T-helper 9 cell (primary cell): ENCODE results near the gene RBM12.
A peak's percentile ranks its signal among the peaks of the same experiment; 100 is the strongest.
"Not testable (repeated sequence)": the region's sequence is repeated elsewhere in the genome, so short reads cannot be mapped to it uniquely, and the experiment has no call there.

Experiments used
- DNase-seq: peaks from one replicate; pipeline ENCODE4 v3.0.0-alpha.2; 2020
- total RNA-seq, 2 donors: gene quantifications; one replicate each; lab custom pipeline; 2026; lab: John Stamatoyannopoulos, UW

Gene RBM12, protein sequence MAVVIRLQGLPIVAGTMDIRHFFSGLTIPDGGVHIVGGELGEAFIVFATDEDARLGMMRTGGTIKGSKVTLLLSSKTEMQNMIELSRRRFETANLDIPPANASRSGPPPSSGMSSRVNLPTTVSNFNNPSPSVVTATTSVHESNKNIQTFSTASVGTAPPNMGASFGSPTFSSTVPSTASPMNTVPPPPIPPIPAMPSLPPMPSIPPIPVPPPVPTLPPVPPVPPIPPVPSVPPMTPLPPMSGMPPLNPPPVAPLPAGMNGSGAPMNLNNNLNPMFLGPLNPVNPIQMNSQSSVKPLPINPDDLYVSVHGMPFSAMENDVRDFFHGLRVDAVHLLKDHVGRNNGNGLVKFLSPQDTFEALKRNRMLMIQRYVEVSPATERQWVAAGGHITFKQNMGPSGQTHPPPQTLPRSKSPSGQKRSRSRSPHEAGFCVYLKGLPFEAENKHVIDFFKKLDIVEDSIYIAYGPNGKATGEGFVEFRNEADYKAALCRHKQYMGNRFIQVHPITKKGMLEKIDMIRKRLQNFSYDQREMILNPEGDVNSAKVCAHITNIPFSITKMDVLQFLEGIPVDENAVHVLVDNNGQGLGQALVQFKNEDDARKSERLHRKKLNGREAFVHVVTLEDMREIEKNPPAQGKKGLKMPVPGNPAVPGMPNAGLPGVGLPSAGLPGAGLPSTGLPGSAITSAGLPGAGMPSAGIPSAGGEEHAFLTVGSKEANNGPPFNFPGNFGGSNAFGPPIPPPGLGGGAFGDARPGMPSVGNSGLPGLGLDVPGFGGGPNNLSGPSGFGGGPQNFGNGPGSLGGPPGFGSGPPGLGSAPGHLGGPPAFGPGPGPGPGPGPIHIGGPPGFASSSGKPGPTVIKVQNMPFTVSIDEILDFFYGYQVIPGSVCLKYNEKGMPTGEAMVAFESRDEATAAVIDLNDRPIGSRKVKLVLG
- 76.3 to 146 reads per million in 2 donors for total RNA-seq

DNA sequence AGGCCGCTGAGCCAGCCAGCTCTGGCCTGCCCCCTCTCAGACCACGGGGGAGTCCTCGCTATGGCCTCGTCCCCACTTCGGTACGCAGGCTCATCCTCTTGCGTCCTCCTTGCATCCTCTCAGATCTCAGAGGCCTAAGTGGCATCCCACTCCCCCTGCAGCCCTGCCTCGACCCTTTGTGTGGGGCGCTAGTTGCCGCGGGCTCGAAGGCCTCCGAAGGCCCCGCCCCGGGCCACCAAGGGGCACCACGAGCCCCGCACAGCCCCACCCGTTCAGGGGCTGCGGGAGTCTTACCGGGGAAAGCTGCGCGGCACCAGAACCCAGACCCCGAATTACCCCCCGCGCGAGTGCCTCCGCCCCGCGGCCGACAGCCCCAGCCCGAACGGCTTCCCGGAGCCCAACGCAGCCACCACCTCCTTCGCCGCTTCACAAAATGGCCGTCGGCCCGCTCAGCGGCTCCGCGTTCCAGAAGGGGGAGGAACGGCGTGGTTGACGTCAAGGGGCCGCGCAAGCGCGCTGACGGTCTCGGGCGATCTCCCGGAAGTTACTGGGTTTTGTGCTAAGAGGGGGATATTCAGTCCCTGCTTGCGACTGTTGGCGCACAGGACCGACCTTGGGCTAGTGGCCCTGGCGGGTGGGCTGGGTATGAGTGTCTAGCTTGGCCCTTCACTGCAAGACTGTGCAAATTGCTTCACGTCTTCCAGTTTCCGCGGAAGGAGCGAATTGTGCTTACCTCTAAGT lies at the start of gene RBM12, which contains the start of gene CPNE1:
TSS of gene RBM12 (minus strand) at position 435 of the 741 bp plus-strand sequence. CDS start 9,578 bp downstream, outside the sequence.
TSS of gene CPNE1 (minus strand) at position 435 of the 741 bp plus-strand sequence. CDS start 31,977 bp downstream, outside the sequence.
- peak; percentile 87 for DNase-seq

- no peak for DNase-seq
Observed at GRCh38 chr20:35714127-35714526, 49.4 kb upstream of the RBM12 start.

DNA sequence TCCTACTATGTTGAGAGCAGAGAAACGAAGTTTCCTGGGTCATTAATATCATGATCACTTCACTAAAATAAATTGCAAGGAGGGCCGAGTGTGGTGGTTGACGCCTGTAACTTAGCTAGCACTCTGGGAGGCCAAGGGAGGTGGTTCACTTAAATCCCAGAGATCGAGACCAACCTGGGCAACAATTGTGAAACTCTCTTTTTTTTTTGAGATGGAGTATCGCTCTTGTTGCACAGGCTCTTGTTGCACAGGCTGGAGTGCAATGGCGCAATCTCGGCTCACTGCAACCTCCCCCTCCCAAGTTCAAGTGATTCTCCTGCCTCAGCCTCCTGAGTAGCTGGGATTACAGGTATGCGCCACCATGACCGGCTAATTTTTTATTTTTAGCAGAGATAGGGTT lies 48.4 kb upstream of the RBM12 start:
- not testable (repeated sequence) for DNase-seq

GRCh38 chr20:35711588-35712209 lies 47.0 kb upstream of the RBM12 start:
- no peak for DNase-seq

GRCh38 chr20:35710884-35711587 lies 46.3 kb upstream of the RBM12 start:
- DNase-seq = no peak

- no peak for DNase-seq
Observed at GRCh38 chr20:35710039-35710438, 45.3 kb upstream of the RBM12 start.

DNA sequence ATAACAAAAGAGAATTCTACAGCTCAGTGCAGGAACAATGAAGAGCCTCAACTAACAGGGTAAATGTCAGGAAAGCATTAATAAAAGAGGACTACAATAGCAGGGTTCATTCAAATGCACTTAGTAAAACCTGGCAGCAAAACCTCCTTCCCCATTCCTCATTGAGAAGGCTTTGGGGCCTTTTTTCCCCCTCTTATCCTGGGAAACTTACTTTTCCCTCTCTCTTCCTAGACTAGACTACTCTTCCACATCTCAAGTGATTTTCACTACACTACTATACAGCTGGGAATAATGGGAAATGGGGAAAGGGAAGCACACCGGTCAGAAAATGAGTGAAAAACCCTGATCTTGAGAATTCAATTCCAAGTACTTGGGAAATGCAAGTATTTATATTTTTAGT lies 44.6 kb upstream of the RBM12 start:
- DNase-seq = no peak

GRCh38 chr20:35708502-35708901 lies 43.8 kb upstream of the RBM12 start:
- DNase-seq = no peak

- not testable (repeated sequence) for DNase-seq
Observed at GRCh38 chr20:35706591-35707529, 42.2 kb upstream of the RBM12 start.

GRCh38 chr20:35705894-35706293 lies 41.2 kb upstream of the RBM12 start:
- not testable (repeated sequence) for DNase-seq

DNA sequence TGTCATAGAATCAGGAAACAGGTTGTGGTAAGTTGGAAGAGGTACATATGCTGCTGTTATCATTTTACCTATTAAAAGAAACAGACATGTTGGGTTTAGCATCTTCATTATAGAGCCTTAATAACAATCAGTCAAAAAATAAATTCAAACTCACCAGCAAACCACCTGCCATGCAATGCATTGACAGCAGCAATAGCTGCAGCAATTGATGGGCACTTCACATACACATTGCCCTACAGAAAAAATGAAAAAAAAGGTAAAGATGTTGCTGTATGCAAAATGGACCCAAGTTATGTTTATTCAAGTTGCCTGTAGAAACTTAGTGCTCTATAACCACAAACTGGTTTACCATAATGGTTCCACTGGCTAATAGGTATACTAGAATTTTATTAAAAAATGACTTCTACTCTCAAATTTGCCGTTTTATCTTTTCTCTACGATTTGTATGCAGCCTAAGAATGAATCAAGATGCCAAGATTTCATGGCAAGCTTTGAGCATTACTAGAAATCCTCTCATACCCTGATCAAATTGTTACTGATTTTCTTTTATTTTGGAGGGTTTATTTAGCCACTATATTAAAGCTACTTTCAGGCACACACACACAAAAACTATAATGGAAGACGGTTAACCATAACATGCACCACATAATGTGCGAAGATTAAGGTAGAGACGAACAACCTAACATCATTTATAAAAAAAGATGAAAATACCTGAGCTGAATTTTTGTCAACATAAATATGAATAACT lies 40.0 kb upstream of the RBM12 start:
- no peak for DNase-seq

DNA sequence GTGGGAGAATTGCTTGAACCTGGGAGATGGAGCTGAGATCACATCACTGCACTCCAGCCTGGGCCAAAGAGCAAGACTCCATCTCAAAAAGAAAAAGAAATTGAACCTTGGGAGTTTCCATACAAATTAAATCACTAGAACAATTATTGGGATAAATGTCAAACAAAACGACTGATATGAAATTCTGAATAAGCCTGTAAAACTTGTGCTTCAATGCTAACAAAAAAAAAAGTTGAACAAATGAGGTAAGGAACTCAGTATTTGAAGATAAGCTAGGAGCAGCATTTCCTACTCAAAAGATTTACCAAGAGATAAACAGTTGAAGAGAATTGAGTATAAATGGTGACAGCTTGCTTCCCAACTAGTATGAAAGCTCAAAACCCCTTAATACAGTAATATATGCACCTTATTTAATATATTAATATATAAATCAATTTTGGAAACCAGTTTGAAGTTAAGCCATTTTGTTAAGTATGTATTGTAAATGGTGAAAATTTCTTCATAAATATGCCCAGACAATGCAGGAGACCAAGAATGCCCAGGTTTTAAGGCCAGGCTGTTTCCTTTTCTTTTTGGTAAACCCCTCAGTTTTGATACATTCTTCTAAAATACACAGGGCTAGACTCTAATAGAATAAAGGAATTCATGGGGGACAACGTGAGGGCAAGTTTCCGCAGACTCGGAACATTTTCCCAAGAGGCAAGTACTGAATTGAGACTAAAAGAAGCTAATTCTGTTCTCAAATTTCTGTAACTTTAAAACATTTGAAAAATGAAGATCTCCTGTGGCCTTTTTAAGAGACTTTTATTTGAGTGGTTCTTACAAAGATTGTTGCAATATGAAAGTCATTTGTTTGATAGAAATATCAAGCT lies 38.4 kb upstream of the RBM12 start:
- DNase-seq = no peak

- no peak for DNase-seq
Observed at GRCh38 chr20:35702051-35702823, 37.5 kb upstream of the RBM12 start.

DNA sequence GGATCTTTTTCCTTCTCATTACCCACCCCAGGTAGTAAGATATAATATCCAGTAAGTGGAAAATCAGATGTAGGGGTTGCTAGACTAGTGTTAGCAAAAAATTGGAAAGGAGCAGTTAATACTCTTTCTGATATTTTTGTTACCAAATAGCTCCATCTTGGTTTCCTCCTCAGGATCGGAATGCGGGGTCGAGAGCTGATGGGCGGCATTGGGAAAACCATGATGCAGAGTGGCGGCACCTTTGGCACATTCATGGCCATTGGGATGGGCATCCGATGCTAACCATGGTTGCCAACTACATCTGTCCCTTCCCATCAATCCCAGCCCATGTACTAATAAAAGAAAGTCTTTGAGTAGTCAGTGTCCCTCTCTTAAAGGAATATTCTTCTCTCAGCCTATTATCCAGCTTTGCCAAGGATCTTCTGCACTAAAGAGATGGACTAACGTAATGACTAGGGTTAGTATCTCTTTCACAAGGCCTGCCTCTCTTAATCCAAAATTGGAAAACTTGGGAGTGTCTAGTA lies 36.0 kb upstream of the RBM12 start:
- no peak for DNase-seq

GRCh38 chr20:35699957-35700624 lies 35.4 kb upstream of the RBM12 start:
- no peak for DNase-seq

- peak; percentile 82 for DNase-seq
Observed at GRCh38 chr20:35699127-35699956, 34.6 kb upstream of the RBM12 start, which contains the start of the genes NFS1 and ROMO1. NFS1 (minus strand) TSS chr20:35699352; CDS start chr20:35699288, 64 bp downstream. ROMO1 (plus strand) TSS chr20:35699405; CDS start chr20:35699633, 228 bp downstream.
